ENCODE data around the gene STAM2.

STAM2 gene

DNA sequence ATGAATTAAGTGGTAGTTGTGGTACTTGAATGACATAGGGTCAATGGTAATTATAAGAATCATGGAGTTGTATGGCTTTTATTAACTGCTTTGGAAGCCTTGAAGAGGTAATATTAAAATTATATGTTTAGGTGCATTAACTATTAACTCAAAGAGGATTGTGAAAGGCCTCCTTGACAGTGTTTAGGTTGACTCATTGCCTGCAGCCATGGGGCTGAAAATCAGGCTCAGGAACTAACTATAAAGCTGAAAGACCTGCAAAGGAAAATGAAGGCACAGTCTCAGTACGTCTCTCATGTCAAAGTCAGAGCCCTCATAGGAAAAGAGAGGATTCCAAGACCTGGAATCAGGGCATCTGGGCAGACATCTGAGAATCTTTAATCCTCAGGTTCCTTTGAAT lies 107.7 kb downstream of the STAM2 start:
- DNase-seq = no peak
